H9 (cell line): ENCODE data around the gene FAT1. TPM values are rescaled to one million over a fixed set of nuclear protein-coding genes. Genes with fewer than 3 reads are reported as not detected.

ENCODE experiments used
- DNase-seq: peaks from one replicate; pipeline ENCODE4 v3.0.0-alpha.2; 2017
- H2AFZ ChIP-seq: one replicate; pipeline ENCODE4 v1.6.1; 2013; ENCODE audit warnings: mild to moderate bottlenecking, low read length, control low read depth, moderate library complexity
- H2AK5ac ChIP-seq: 2 replicates; pipeline ENCODE4 v1.6.1; 2013; ENCODE audit warnings: low read length, control low read depth, mixed read lengths; ENCODE audit not compliant: insufficient read length
- H2BK120ac ChIP-seq: one replicate; pipeline ENCODE4 v1.6.1; 2013; ENCODE audit warnings: low read depth, mild to moderate bottlenecking, low read length, control low read depth, inconsistent platforms; ENCODE audit not compliant: poor library complexity, severe bottlenecking
- H2BK12ac ChIP-seq: 2 replicates; pipeline ENCODE4 v1.6.1; 2013; ENCODE audit warnings: low read length, control low read depth, mixed read lengths, low read depth; ENCODE audit not compliant: insufficient read length
- H2BK15ac ChIP-seq: 2 replicates; pipeline ENCODE4 v1.6.1; 2013; ENCODE audit warnings: low read depth, low read length, control low read depth
- H2BK20ac ChIP-seq: one replicate; pipeline ENCODE4 v1.6.1; 2013; ENCODE audit warnings: low read depth, mild to moderate bottlenecking, low read length, control low read depth, inconsistent platforms; ENCODE audit not compliant: poor library complexity, severe bottlenecking
- H2BK5ac ChIP-seq: 2 replicates; pipeline ENCODE4 v1.6.1; 2013; ENCODE audit warnings: low read length, control low read depth, mixed read lengths; ENCODE audit not compliant: insufficient read length
- H3K14ac ChIP-seq: 2 replicates; pipeline ENCODE4 v1.6.1; 2013; ENCODE audit warnings: low read length, control low read depth; ENCODE audit not compliant: insufficient read depth
- H3K18ac ChIP-seq: 2 replicates; pipeline ENCODE4 v1.6.1; 2013; ENCODE audit warnings: low read depth, mild to moderate bottlenecking, mixed read lengths, low read length, control low read depth; ENCODE audit not compliant: insufficient read length
- H3K23ac ChIP-seq: 2 replicates; pipeline ENCODE4 v1.6.1; 2013; ENCODE audit warnings: low read length, control low read depth, mixed read lengths, low read depth; ENCODE audit not compliant: insufficient read length
- H3K23me2 ChIP-seq: 2 replicates; pipeline ENCODE4 v1.6.1; 2013; ENCODE audit warnings: low read depth, mild to moderate bottlenecking, mixed read lengths, low read length, control low read depth; ENCODE audit not compliant: insufficient read length, poor library complexity, severe bottlenecking
- H3K27ac ChIP-seq: 2 replicates; pipeline ENCODE4 v1.5.1; 2013; ENCODE audit warnings: low read length, control low read depth, mixed read lengths, low read depth; ENCODE audit not compliant: insufficient read length
- H3K27me3 ChIP-seq: 2 replicates; pipeline ENCODE4 v1.6.1; 2013; ENCODE audit warnings: low read length, control low read depth, inconsistent platforms; ENCODE audit not compliant: insufficient read depth
- H3K4ac ChIP-seq: 2 replicates; pipeline ENCODE4 v1.6.1; 2013; ENCODE audit warnings: low read depth, mild to moderate bottlenecking, control low read depth, inconsistent platforms, low read length, moderate library complexity
- H3K4me1 ChIP-seq: 2 replicates; pipeline ENCODE4 v1.6.1; 2013; ENCODE audit warnings: low read length, control low read depth, inconsistent platforms; ENCODE audit not compliant: insufficient read depth
- H3K4me2 ChIP-seq: 2 replicates; pipeline ENCODE4 v1.6.1; 2013; ENCODE audit warnings: low read length, control low read depth, mixed read lengths; ENCODE audit not compliant: insufficient read length, insufficient read depth
- H3K56ac ChIP-seq: 2 replicates; pipeline ENCODE4 v1.6.1; 2013; ENCODE audit warnings: low read depth, mild to moderate bottlenecking, mixed read lengths, low read length, control low read depth; ENCODE audit not compliant: insufficient read length
- H3K79me1 ChIP-seq: 2 replicates; pipeline ENCODE4 v1.6.1; 2013; ENCODE audit warnings: low read depth, mild to moderate bottlenecking, moderate library complexity, low read length, control low read depth, inconsistent platforms; ENCODE audit not compliant: insufficient read depth, poor library complexity, severe bottlenecking
- H3K79me2 ChIP-seq: 2 replicates; pipeline ENCODE4 v1.6.1; 2013; ENCODE audit warnings: low read length, control low read depth, inconsistent platforms; ENCODE audit not compliant: insufficient read depth
- H3K9ac ChIP-seq: 2 replicates; pipeline ENCODE4 v1.6.1; 2013; ENCODE audit warnings: low read length, control low read depth, mixed read lengths; ENCODE audit not compliant: insufficient read length; ENCODE audit errors: extremely low read depth
- H3K9me3 ChIP-seq: one replicate; pipeline ENCODE4 v1.6.1; 2013; ENCODE audit warnings: low read depth, low read length, inconsistent platforms; ENCODE audit not compliant: control insufficient read depth
- H3T11ph ChIP-seq: one replicate; pipeline ENCODE4 v1.6.1; 2013; ENCODE audit warnings: mild to moderate bottlenecking, low read length, control low read depth, inconsistent platforms
- H4K20me1 ChIP-seq: one replicate; pipeline ENCODE4 v1.6.1; 2013; ENCODE audit not compliant: control insufficient read depth, insufficient read length, insufficient read depth
- H4K5ac ChIP-seq: 2 replicates; pipeline ENCODE4 v1.6.1; 2013; ENCODE audit warnings: low read depth, mild to moderate bottlenecking, mixed read lengths, low read length, control low read depth; ENCODE audit not compliant: insufficient read length
- H4K8ac ChIP-seq: replicated peaks from 2 replicates; pipeline ENCODE4 v1.6.1; 2013; ENCODE audit warnings: low read length, control low read depth, mixed read lengths, low read depth; ENCODE audit not compliant: insufficient read length
- H4K91ac ChIP-seq: 2 replicates; pipeline ENCODE4 v1.6.1; 2013; ENCODE audit warnings: low read depth, mild to moderate bottlenecking, moderate library complexity, mixed read lengths, low read length, control low read depth; ENCODE audit not compliant: insufficient read length
- H3K27ac Mint-ChIP-seq, 3 experiments: 2 replicates in 2 of 3; 3 replicates in 1 of 3; pipeline ENCODE4 v1.8.0; 2020 to 2021; ENCODE audit warnings: mixed read lengths in 3 of 3, mild to moderate bottlenecking in 1 of 3, moderate library complexity in 1 of 3
- H3K27me3 Mint-ChIP-seq: 2 replicates; pipeline ENCODE4 v1.8.0; 2021; ENCODE audit warnings: low read depth, mild to moderate bottlenecking, moderate library complexity, mixed read lengths
- H3K36me3 Mint-ChIP-seq, 3 experiments: 2 replicates in 2 of 3; 3 replicates in 1 of 3; pipeline ENCODE4 v1.8.0; 2020 to 2021; ENCODE audit warnings: low read depth in 3 of 3, mixed read lengths in 3 of 3; ENCODE audit not compliant: insufficient read depth in 1 of 3
- H3K4me1 Mint-ChIP-seq, 2 experiments: 2 replicates each; pipeline ENCODE4 v1.8.0; 2020; ENCODE audit warnings: mixed read lengths in 2 of 2
- H3K4me3 Mint-ChIP-seq, 2 experiments: 2 replicates in 1 of 2; 3 replicates in 1 of 2; pipeline ENCODE4 v1.8.0; 2020 to 2021; ENCODE audit warnings: mild to moderate bottlenecking in 2 of 2, mixed read lengths in 2 of 2, moderate library complexity in 1 of 2
- H3K9me3 Mint-ChIP-seq, 2 experiments: 2 replicates in 1 of 2; 3 replicates in 1 of 2; pipeline ENCODE4 v1.8.0; 2020; ENCODE audit warnings: mild to moderate bottlenecking in 2 of 2, mixed read lengths in 2 of 2, moderate library complexity in 1 of 2
- CTCF ChIP-seq: fragments of 200-600 bp; sonication (generic); conservative IDR thresholded peaks from 3 replicates; pipeline ENCODE4 v1.8.0; 2021; ENCODE audit warnings: antibody characterized with exemption, mild to moderate bottlenecking
- WGBS: extraction: QIAGEN DNeasy Blood & Tissue Kit; methylation state at CpG from one replicate; pipeline ENCODE4 v1.1.7; 2013; ENCODE audit warnings: missing lambda C conversion rate, low lambda C conversion rate, mixed read lengths; ENCODE audit not compliant: insufficient read length; ENCODE audit errors: extremely low coverage; 5-methylcytosine and 5-hydroxymethylcytosine counted together
- total RNA-seq: library from RNA; stranded (reverse); gene quantifications from 2 replicates; pipeline ENCODE4 v1.2.1, GENCODE V29; 2021

FAT1 gene
- total RNA-seq, 1 experiment from 2014 or later, result 173 TPM

DNA sequence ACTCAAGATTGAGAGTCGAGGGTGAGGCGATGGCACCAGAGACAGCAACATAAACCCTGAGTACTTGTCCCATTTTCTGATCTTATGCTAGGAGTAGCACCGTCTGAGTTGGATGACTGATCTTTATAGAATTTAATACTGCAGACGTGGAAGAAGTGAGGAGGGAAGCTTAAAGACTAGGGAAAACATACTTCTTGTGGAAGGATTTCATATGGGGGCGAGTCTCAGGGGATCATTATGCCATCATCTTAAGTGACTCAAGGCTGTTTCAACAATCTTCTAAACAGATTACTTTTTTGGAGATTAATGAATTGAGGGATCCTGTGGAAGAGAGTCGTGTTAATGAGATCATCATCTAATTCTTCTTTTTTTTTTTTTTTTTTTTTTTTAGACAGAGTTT lies 17.2 kb upstream of the FAT1 start:
- no peaks in the 10 kb centered on the region for H3K9me3 ChIP-seq
- no peak overlapping the region for H4K91ac ChIP-seq
- no peak overlapping the region for H3K4me2 ChIP-seq
- WGBS, result no CpG with 5 or more reads among the region's 6 CpGs
- no peak overlapping the region for H3K4ac ChIP-seq
- H3K23me2 ChIP-seq, result no peaks in the 10 kb centered on the region
- H2AFZ ChIP-seq, result no peak overlapping the region
- DNase-seq, result no peak
- Mint-ChIP-seq H3K27me3 (no peaks in the 10 kb centered on the region), H3K4me3 (no peak overlapping the region), H3K4me1 (peaks cover 3 to 4% of the 10 kb centered on the region in 2 experiments; a peak in 1 of 4 replicates), H3K9me3 (no peaks in the 10 kb centered on the region), H3K36me3 (no peaks in the 10 kb centered on the region), H3K27ac (no peak overlapping the region)
- H3K18ac ChIP-seq, result no peak overlapping the region
- H3K27me3 ChIP-seq, result no peaks in the 10 kb centered on the region
- no peak overlapping the region for H3K9ac ChIP-seq
- no peak overlapping the region for H4K8ac ChIP-seq
- no peaks in the 10 kb centered on the region for H3K4me1 ChIP-seq
- H2BK15ac ChIP-seq, result no peak overlapping the region
- no peaks in the 10 kb centered on the region for H3K79me1 ChIP-seq
- H3K56ac ChIP-seq, result no peak overlapping the region
- H3K23ac ChIP-seq, result no peak overlapping the region
- no peak overlapping the region for H2BK5ac ChIP-seq
- H3K79me2 ChIP-seq, result no peaks in the 10 kb centered on the region
- H2BK12ac ChIP-seq, result no peak overlapping the region
- H2BK20ac ChIP-seq, result no peak overlapping the region
- H4K5ac ChIP-seq, result no peak overlapping the region
- no peak overlapping the region for H3K27ac ChIP-seq
- no peaks in the 10 kb centered on the region for H4K20me1 ChIP-seq
- TF ChIP-seq CTCF, result no peak
- no peak overlapping the region for H2BK120ac ChIP-seq
- H2AK5ac ChIP-seq, result no peak overlapping the region
- H3K14ac ChIP-seq, result no peak overlapping the region
- no peak overlapping the region for H3T11ph ChIP-seq
